ENCODE results near the gene SPRN.
"Not testable (repeated sequence)": the region's sequence is repeated elsewhere in the genome, so short reads cannot be mapped to it uniquely, and the experiment has no call there.

The SPRN gene

GRCh38 chr10:133383551-133383950 is 40.9 kb downstream of the SPRN start:
- DNase-seq: no peak

DNA sequence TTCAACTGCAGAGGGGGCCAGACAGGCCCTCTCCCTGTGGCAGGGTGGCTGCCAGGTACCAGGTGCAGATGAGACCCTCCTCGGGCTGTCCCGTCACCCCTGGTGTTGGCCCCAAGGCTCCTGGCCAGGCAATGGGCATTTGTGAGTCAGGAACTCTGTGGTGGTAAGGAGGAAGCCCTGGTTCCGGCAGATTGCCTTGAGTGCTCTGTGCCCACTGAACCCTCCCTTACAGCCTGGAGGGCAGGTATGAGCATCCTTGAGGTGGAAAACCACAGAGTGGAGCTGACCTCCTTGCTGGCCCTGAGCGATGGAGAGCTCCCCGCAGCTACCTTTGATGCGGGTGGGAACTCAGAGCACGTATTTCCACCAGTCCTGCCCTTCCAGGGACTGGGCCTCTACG is 43.4 kb downstream of the SPRN start:
- no peak for DNase-seq

- no peak for DNase-seq
These were observed 44.4 kb downstream of the SPRN start for GRCh38 chr10:133379801-133380666.

- DNase-seq: no peak
These were observed 45.1 kb downstream of the SPRN start, which contains the start of gene PAOX for GRCh38 chr10:133379152-133379800. PAOX (plus strand) TSS chr10:133379262; CDS start chr10:133379317, 55 bp downstream.

- DNase-seq: peak; percentile 39
These were observed 46.0 kb downstream of the SPRN start for GRCh38 chr10:133378251-133379096.

DNA sequence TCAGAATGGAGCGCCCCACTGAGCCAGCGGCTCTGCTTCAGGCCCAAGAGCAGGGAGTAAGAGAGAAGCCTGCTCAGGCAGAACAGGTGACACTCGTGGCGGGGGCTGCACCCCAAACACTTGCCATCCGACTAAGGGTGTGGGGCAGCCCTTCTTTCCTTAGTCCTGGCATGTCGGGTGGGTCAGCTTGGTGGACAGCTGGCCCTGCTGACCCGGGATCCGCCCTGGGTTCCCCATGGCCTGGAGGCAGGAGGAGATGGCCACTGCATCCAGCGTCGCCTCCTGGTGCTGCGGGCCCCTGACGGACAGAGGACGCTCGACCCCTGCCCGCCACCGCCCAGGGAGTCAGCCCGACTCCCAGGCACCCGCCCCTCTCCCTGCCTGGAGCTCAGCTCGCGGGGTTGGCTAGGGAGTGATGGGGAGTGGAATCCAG is 46.6 kb downstream of the SPRN start:
- no peak for DNase-seq

- DNase-seq: no peak
These were observed 47.2 kb downstream of the SPRN start for GRCh38 chr10:133377025-133377817.

- not testable (repeated sequence) for DNase-seq
These were observed 48.2 kb downstream of the SPRN start for GRCh38 chr10:133376183-133376582.

DNA sequence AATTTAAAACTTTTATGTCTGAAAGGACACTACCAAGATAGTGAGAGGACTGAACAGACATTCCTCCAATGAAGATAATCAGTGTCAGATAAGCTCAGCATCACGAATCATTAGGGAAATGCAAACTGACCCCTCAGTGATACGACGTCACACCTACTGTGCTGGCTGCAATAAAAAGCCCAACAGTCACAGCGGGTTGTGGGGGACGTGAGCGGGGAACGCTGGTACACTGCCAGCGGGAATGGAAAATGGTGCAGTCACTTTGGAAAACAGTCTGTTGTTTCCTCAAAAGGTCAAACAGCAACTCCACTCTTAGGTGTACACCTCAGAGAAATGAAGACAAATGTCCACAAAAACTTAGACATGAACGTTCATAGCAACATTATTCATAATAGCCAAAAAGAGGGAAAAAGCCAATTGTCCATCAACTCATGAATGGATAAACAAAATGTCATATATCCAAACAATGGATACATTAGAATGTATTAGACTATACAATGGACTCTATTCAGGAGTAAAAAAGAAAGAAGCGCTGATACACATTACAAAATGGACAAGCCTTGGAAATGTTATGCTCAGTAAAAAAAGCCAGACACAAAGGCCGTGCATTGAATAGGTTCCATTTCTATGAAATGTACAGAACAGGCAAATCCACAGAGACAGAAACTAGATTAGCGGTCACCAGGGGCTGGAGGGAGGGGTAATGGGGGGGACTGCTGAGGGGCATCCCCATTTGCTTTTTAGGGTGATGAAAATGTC is 48.9 kb downstream of the SPRN start:
- DNase-seq: no peak

GRCh38 chr10:133373174-133374090 is 51.0 kb downstream of the SPRN start, which contains the start of gene ECHS1:
ECHS1 (minus strand) TSS chr10:133373354; CDS start chr10:133373333, 21 bp downstream.
- DNase-seq: peak; percentile 91

GRCh38 chr10:133372507-133372906 is 51.9 kb downstream of the SPRN start:
- DNase-seq: no peak
